Transverse colon (tissue), 4 donors: ENCODE results near the gene RAET1E.

ENCODE experiments used
- POLR2A ChIP-seq: fragments of 450-650 bp; IDR thresholded peaks from one replicate; pipeline ENCODE4 v1.6.1; 2016; ENCODE audit warnings: antibody characterized with exemption, mild to moderate bottlenecking, moderate library complexity
- POLR2AphosphoS5 ChIP-seq, 3 donors: sonication (generic); formaldehyde crosslinking; IDR thresholded peaks; one replicate each; pipeline ENCODE4 v1.6.1; 2016; ENCODE audit warnings: antibody characterized with exemption in 3 of 3
- TF ChIP-seq, protein P1 (sequence below), 5 experiments: fragments of 200-600 bp in 3 of 5; fragments of 450-650 bp in 2 of 5; sonication (generic) in 3 of 5; IDR thresholded peaks; 1 replicate in 2 of 5; 2 replicates in 3 of 5; pipeline ENCODE4 v1.5.1; 2016 to 2017; ENCODE audit warnings: antibody characterized with exemption in 5 of 5, inconsistent platforms in 3 of 5, mild to moderate bottlenecking in 2 of 5, moderate library complexity in 1 of 5

DNA sequence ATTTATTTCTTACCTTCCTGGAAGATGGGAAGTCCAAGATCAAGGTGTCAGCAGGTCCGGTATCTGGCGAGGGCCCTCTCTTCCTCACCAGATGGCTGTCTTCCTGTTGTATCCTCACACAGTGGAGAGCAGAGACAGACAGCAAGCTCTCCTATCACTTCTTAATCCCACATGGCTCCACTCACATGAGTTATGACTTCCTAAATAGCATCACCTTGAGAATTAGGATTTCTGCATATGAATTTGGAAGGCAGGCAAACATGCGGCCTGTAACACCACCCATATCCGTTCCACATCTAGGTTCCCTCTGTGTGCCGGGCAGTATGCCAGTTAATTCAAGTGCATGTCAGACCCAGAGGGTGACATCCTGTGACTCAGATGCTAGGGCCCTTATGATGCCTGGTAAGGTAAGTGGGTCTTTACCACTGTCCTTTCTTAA, 2.1 kb downstream of the RAET1E start:
- TF ChIP-seq POLR2AphosphoS5 (IDR thresholded peaks at IDR 0.05) = no peak
- no peak for TF ChIP-seq POLR2A
- TF ChIP-seq, protein P1, sequence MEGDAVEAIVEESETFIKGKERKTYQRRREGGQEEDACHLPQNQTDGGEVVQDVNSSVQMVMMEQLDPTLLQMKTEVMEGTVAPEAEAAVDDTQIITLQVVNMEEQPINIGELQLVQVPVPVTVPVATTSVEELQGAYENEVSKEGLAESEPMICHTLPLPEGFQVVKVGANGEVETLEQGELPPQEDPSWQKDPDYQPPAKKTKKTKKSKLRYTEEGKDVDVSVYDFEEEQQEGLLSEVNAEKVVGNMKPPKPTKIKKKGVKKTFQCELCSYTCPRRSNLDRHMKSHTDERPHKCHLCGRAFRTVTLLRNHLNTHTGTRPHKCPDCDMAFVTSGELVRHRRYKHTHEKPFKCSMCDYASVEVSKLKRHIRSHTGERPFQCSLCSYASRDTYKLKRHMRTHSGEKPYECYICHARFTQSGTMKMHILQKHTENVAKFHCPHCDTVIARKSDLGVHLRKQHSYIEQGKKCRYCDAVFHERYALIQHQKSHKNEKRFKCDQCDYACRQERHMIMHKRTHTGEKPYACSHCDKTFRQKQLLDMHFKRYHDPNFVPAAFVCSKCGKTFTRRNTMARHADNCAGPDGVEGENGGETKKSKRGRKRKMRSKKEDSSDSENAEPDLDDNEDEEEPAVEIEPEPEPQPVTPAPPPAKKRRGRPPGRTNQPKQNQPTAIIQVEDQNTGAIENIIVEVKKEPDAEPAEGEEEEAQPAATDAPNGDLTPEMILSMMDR (IDR thresholded peaks at IDR 0.05) = no peak
